NCI-H1417 (cell line): ENCODE data around the gene AHCTF1.
A peak's percentile ranks its signal among the peaks of the same experiment; 100 is the strongest.

Experiments
- DNase-seq, 3 experiments: peaks; one replicate each; lab custom pipeline; 2025; lab: John Stamatoyannopoulos, UW

The AHCTF1 gene

GRCh38 chr1:246931549-246932365 is at the start of gene AHCTF1:
AHCTF1 (minus strand) TSS chr1:246931948; CDS start chr1:246918370, 13,578 bp downstream.
- peak; percentile 88 to 99 (median 98) for DNase-seq

GRCh38 chr1:246978785-246979184 is 47.0 kb upstream of the AHCTF1 start:
- no peak for DNase-seq

GRCh38 chr1:246978281-246978680 is 46.5 kb upstream of the AHCTF1 start:
- no peak for DNase-seq

- DNase-seq: no peak
These were observed 40.2 kb upstream of the AHCTF1 start for GRCh38 chr1:246971969-246972368.

- DNase-seq: peak; percentile 42 to 81 (median 46)
These were observed 39.5 kb upstream of the AHCTF1 start for GRCh38 chr1:246971090-246971721.

GRCh38 chr1:246969621-246970020 is 37.9 kb upstream of the AHCTF1 start:
- no peak for DNase-seq

GRCh38 chr1:246966502-246966901 is 34.8 kb upstream of the AHCTF1 start:
- DNase-seq: no peak

GRCh38 chr1:246959944-246960693 is 28.4 kb upstream of the AHCTF1 start:
- DNase-seq: no peak

GRCh38 chr1:246954126-246954525 is 22.4 kb upstream of the AHCTF1 start:
- DNase-seq: no peak

- no peak for DNase-seq
These were observed 19.7 kb upstream of the AHCTF1 start for GRCh38 chr1:246951413-246951812.

GRCh38 chr1:246949956-246950355 is 18.2 kb upstream of the AHCTF1 start:
- DNase-seq: no peak

- no peak for DNase-seq
These were observed 15.5 kb upstream of the AHCTF1 start for GRCh38 chr1:246947255-246947654.

- no peak for DNase-seq
These were observed 14.6 kb upstream of the AHCTF1 start for GRCh38 chr1:246946366-246946765.

GRCh38 chr1:246934765-246935164 is 3.0 kb upstream of the AHCTF1 start:
- DNase-seq: no peak

- DNase-seq: no peak
These were observed 2.1 kb upstream of the AHCTF1 start for GRCh38 chr1:246933893-246934292.

GRCh38 chr1:246932366-246932700 is 585 bp upstream of the AHCTF1 start:
- no peak for DNase-seq

GRCh38 chr1:246930830-246931548 is 759 bp downstream of the AHCTF1 start:
- peak; percentile 5 to 75 (median 73) for DNase-seq

GRCh38 chr1:246925997-246926626 is 5.6 kb downstream of the AHCTF1 start:
- no peak for DNase-seq

- DNase-seq: no peak
These were observed 7.8 kb downstream of the AHCTF1 start for GRCh38 chr1:246923900-246924299.

GRCh38 chr1:246923482-246923881 is 8.3 kb downstream of the AHCTF1 start:
- DNase-seq: no peak

- no peak for DNase-seq
These were observed 10.3 kb downstream of the AHCTF1 start for GRCh38 chr1:246921481-246921880.

GRCh38 chr1:246919902-246920301 is 11.8 kb downstream of the AHCTF1 start:
- no peak for DNase-seq
